Endothelial cell of umbilical vein (primary cell): Measurements from ENCODE around the gene CNOT1. TPM values are rescaled to one million over a fixed set of nuclear protein-coding genes. Genes with fewer than 3 reads are reported as not detected.

Experiments
- BruUV-seq: library from RNA; stranded (reverse); fragments of 400-500 nt; replicated peaks from 2 replicates; lab custom pipeline; 2021; lab: Mats Ljungman, UMichigan
- CTCF ChIA-PET: fragments of 300-600, 350-600 bp; sonication (Branson Sonifier 250); formaldehyde crosslinking; loops from one replicate; lab custom pipeline; 2021; ENCODE audit warnings: antibody characterized with exemption, inconsistent platforms; lab: Charles Lee
- POLR2A ChIA-PET: fragments of 300-600, 350-600 bp; sonication (Branson Sonifier 250); formaldehyde crosslinking; loops from one replicate; lab custom pipeline; 2021; ENCODE audit warnings: antibody characterized with exemption, inconsistent platforms; lab: Charles Lee
- DNase-seq: peaks from one replicate; pipeline ENCODE4 v3.0.0-alpha.2; 2011; ENCODE audit warnings: low read depth, low spot score
- FAIRE-seq: peaks from 2 replicates; lab custom pipeline; 2011; peaks lifted over from hg19 to GRCh38; lab: Jason Lieb, UNC
- H2AFZ ChIP-seq: 2 replicates; pipeline ENCODE4 v1.6.0; 2012; ENCODE audit warnings: low read depth, low read length, control low read depth, inconsistent platforms
- H3K27ac ChIP-seq: 2 replicates; pipeline ENCODE4 v1.5.1; 2011; ENCODE audit warnings: low read depth, mild to moderate bottlenecking, control low read depth, low read length, moderate library complexity; ENCODE audit not compliant: insufficient read depth
- H3K27me3 ChIP-seq, 2 experiments: 2 replicates each; pipeline versions ENCODE4 v1.6.0 to v1.6.1; 2011; ENCODE audit warnings: low read length in 2 of 2, mixed read lengths in 1 of 2; ENCODE audit not compliant: control insufficient read depth in 2 of 2, insufficient read depth in 2 of 2
- H3K36me3 ChIP-seq, 2 experiments: 2 replicates in 1 of 2; 3 replicates in 1 of 2; pipeline ENCODE4 v1.5.1; 2011; ENCODE audit warnings: low read length in 2 of 2, mild to moderate bottlenecking in 1 of 2, moderate library complexity in 1 of 2; ENCODE audit not compliant: control insufficient read depth in 2 of 2, insufficient read depth in 2 of 2; ENCODE audit errors: extremely low read depth in 1 of 2
- H3K4me1 ChIP-seq: 3 replicates; pipeline ENCODE4 v1.5.1; 2011; ENCODE audit warnings: mild to moderate bottlenecking, low read length; ENCODE audit not compliant: control insufficient read depth, insufficient read depth; ENCODE audit errors: extremely low read depth
- H3K4me2 ChIP-seq: 2 replicates; pipeline ENCODE4 v1.6.1; 2011; ENCODE audit warnings: low read length, control low read depth, mixed read lengths; ENCODE audit not compliant: insufficient read depth
- H3K4me3 ChIP-seq, 3 experiments: fragments of 200-600 bp in 1 of 3; sonication (generic), shearing (Covaris generic) in 1 of 3; replicated peaks in 1 of 3; 2 replicates each; pipeline ENCODE4 v1.5.1; 2011 to 2016; ENCODE audit warnings: control low read depth in 3 of 3, low read length in 3 of 3, mild to moderate bottlenecking in 2 of 3, inconsistent platforms in 1 of 3, low read depth in 1 of 3, moderate library complexity in 1 of 3; ENCODE audit not compliant: insufficient read depth in 1 of 3
- H3K79me2 ChIP-seq: 2 replicates; pipeline ENCODE4 v1.6.0; 2012; ENCODE audit warnings: low read length, inconsistent platforms; ENCODE audit not compliant: control insufficient read depth, insufficient read depth
- H3K9ac ChIP-seq: replicated peaks from 2 replicates; pipeline ENCODE3; 2011; ENCODE audit warnings: low read length, control low read depth; ENCODE audit not compliant: insufficient read depth; ENCODE audit errors: extremely low read depth
- H3K9me1 ChIP-seq: replicated peaks from 3 replicates; pipeline ENCODE4 v1.6.0; 2011; ENCODE audit warnings: mild to moderate bottlenecking, low read length; ENCODE audit not compliant: control insufficient read depth, insufficient read depth; ENCODE audit errors: extremely low read depth
- H3K9me3 ChIP-seq: replicated peaks from 2 replicates; pipeline ENCODE4 v1.5.1; 2012; ENCODE audit warnings: low read length, inconsistent platforms; ENCODE audit not compliant: control insufficient read depth, insufficient read depth
- H4K20me1 ChIP-seq: replicated peaks from 2 replicates; pipeline ENCODE3; 2011; ENCODE audit warnings: mild to moderate bottlenecking, low read length; ENCODE audit not compliant: control insufficient read depth, insufficient read depth; ENCODE audit errors: extremely low read depth
- EZH2 ChIP-seq: IDR thresholded peaks from 2 replicates; pipeline ENCODE4 v1.6.1; 2012; ENCODE audit warnings: borderline replicate concordance, low read depth, mild to moderate bottlenecking, moderate library complexity, low read length, inconsistent platforms; ENCODE audit not compliant: severe bottlenecking
- FOS ChIP-seq: IDR thresholded peaks from 2 replicates; pipeline ENCODE4 v1.6.1; 2011; ENCODE audit warnings: mild to moderate bottlenecking, low read length, moderate library complexity, borderline replicate concordance; ENCODE audit not compliant: insufficient read depth
- GATA2 ChIP-seq: IDR thresholded peaks from 2 replicates; pipeline ENCODE4 v1.7.0; 2011; ENCODE audit warnings: low read depth, mild to moderate bottlenecking, moderate library complexity, mixed read lengths, low read length; ENCODE audit not compliant: insufficient read length, insufficient read depth
- JUN ChIP-seq: IDR thresholded peaks from 2 replicates; pipeline ENCODE4 v1.6.1; 2011; ENCODE audit warnings: borderline replicate concordance, low read depth; ENCODE audit not compliant: insufficient read length, insufficient read depth
- MYC ChIP-seq: IDR thresholded peaks from one replicate; pipeline ENCODE4 v1.6.1; 2011; ENCODE audit warnings: mild to moderate bottlenecking, low read depth, low read length
- POLR2A ChIP-seq: IDR thresholded peaks from 2 replicates; pipeline ENCODE4 v1.6.1; 2012; ENCODE audit warnings: low read depth, mild to moderate bottlenecking, control low read depth, low read length
- POLR2AphosphoS5 ChIP-seq: IDR thresholded peaks from 2 replicates; pipeline ENCODE4 v1.6.1; 2012; ENCODE audit warnings: low read depth, mild to moderate bottlenecking, control low read depth, low read length, moderate library complexity; ENCODE audit not compliant: insufficient read depth
- dilution Hi-C: fragments of 300-500 bp; cut with MboI; formaldehyde crosslinking; loops from one replicate; pipeline ENCODE4 v1.15.0; 2019; ENCODE audit warnings: low sequenced_read_pairs; ENCODE audit not compliant: extremely low pct_ligation_motif_present
- intact Hi-C: fragments of 100-400 bp; cut with micrococcal nuclease; formaldehyde crosslinking; loops from one replicate; pipeline ENCODE4 v1.10.0; 2022
- polyA plus RNA-seq, 4 experiments: library from polyadenylated mRNA; depleted of rRNA in 3 of 4; stranded (reverse) in 3 of 4; unstranded in 1 of 4; fragments of >200 nt; gene quantifications; 2 replicates each; pipeline versions ENCODE4 v1.2.1 to v1.2.3, GENCODE V29; 2011 to 2012; ENCODE audit warnings: missing spikeins in 1 of 4
- total RNA-seq: library from RNA; stranded (reverse); gene quantifications from 2 replicates; pipeline ENCODE4 v1.2.3, GENCODE V29; 2021
- TF ChIP-seq, protein P1 (sequence below), 2 donors: IDR thresholded peaks; 1 replicate in 1 of 2; 2 replicates in 1 of 2; pipeline ENCODE4 v1.5.1; 2011; ENCODE audit warnings: low read length in 2 of 2, mild to moderate bottlenecking in 2 of 2, moderate library complexity in 2 of 2, control low read depth in 1 of 2, inconsistent platforms in 1 of 2, low read depth in 1 of 2; ENCODE audit not compliant: insufficient read depth in 1 of 2; ENCODE audit errors: extremely low read depth in 1 of 2
- TF ChIP-seq, protein P2 (sequence below): IDR thresholded peaks from 2 replicates; pipeline ENCODE4 v1.6.1; 2011; ENCODE audit not compliant: insufficient read depth, insufficient read length

CNOT1 gene
- total and polyA plus RNA-seq, 2 donors (not counting 3 experiments of a cell fraction or from before 2014, with no cell fraction given): 142 to 151 TPM

DNA sequence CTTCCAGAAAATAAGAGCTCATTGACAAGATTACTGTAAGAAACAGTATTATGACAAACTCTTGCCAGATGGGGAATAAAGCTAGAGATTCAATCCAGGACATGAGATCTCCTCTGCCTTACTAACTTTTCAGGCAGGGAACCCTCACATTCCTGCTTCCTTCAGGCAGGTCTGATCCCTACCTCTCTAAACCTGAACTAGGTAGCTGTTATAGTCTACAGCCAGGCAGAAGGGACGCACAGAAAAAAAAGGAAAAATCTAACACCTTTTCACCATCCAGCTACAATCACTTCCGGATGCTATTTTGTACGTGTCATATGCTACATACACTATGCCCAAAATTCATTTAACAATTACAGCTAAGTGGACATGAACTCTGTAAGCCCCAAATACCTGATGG, 41.2 kb downstream of the CNOT1 start:
- Histone ChIP-seq H3K79me2 (peaks cover 30% of the 10 kb centered on the region), H3K4me3 (no peak overlapping the region), H4K20me1 (no peaks in the 10 kb centered on the region), H3K27ac (no peak overlapping the region), H3K4me1 (peaks cover 3% of the 10 kb centered on the region), H3K9ac (no peak overlapping the region), H3K9me1 (no peaks in the 10 kb centered on the region), H3K4me2 (no peak overlapping the region), H3K9me3 (no peaks in the 10 kb centered on the region), H2AFZ (no peak overlapping the region), H3K36me3 (peaks cover 13 to 23% of the 10 kb centered on the region in 2 experiments), H3K27me3 (no peaks in the 10 kb centered on the region)
- BruUV-seq: no TSS peak
- ChIA-PET POLR2A (no interaction called here), CTCF (interaction anchor here (0.9 to 1.3 kb wide), 3 partner anchors 8 to 168 kb away, joined by 3 to 6 read pairs (median 4); no protein-coding TSS in a partner anchor)
- intact Hi-C loops (no loop called here), dilution Hi-C loops (no loop called here)
- TF ChIP-seq, protein P1, sequence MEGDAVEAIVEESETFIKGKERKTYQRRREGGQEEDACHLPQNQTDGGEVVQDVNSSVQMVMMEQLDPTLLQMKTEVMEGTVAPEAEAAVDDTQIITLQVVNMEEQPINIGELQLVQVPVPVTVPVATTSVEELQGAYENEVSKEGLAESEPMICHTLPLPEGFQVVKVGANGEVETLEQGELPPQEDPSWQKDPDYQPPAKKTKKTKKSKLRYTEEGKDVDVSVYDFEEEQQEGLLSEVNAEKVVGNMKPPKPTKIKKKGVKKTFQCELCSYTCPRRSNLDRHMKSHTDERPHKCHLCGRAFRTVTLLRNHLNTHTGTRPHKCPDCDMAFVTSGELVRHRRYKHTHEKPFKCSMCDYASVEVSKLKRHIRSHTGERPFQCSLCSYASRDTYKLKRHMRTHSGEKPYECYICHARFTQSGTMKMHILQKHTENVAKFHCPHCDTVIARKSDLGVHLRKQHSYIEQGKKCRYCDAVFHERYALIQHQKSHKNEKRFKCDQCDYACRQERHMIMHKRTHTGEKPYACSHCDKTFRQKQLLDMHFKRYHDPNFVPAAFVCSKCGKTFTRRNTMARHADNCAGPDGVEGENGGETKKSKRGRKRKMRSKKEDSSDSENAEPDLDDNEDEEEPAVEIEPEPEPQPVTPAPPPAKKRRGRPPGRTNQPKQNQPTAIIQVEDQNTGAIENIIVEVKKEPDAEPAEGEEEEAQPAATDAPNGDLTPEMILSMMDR (IDR thresholded peaks at IDR 0.05; ENCODE audit: extremely low read depth in 1 of 2, insufficient read depth in 1 of 2, low read depth in 1 of 2, low read length in 2 of 2): no peak
- TF ChIP-seq POLR2A: no peak
- TF ChIP-seq, protein P2, sequence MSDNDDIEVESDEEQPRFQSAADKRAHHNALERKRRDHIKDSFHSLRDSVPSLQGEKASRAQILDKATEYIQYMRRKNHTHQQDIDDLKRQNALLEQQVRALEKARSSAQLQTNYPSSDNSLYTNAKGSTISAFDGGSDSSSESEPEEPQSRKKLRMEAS: no peak
- no peak for TF ChIP-seq POLR2AphosphoS5
- no peak for TF ChIP-seq FOS
- TF ChIP-seq EZH2: no peak
- TF ChIP-seq GATA2: no peak
- TF ChIP-seq MYC: no peak
- no peak for TF ChIP-seq JUN
- DNase-seq (no peak), FAIRE-seq (no peak)
